Esophagus muscularis mucosa (tissue), 4 donors: ENCODE results near the gene BCL3. TPM values are rescaled to one million over a fixed set of nuclear protein-coding genes. Genes with fewer than 3 reads are reported as not detected.

Experiments used
- DNase-seq: peaks from one replicate; pipeline ENCODE4 v3.0.0-alpha.2; 2017; ENCODE audit errors: extremely low spot score
- H3K27ac ChIP-seq, 4 donors: fragments of 200-600 bp; sonication (generic); replicated peaks in 1 of 4; 1 replicate in 3 of 4; 2 replicates in 1 of 4; pipeline ENCODE4 v1.5.1; 2016 to 2019; ENCODE audit warnings: mild to moderate bottlenecking in 1 of 4
- H3K27me3 ChIP-seq, 4 donors: fragments of 200-600 bp; sonication (generic); one replicate each; pipeline versions ENCODE4 v1.5.1 to v1.6.0; 2016 to 2019
- H3K36me3 ChIP-seq, 4 donors: fragments of 200-600 bp; sonication (generic); one replicate each; pipeline ENCODE4 v1.5.1; 2016 to 2019
- H3K4me1 ChIP-seq, 4 donors: fragments of 200-600 bp; sonication (generic); one replicate each; pipeline ENCODE4 v1.5.1; 2016 to 2019
- H3K4me3 ChIP-seq, 4 donors: fragments of 200-600 bp; sonication (generic); 1 replicate in 2 of 4; 2 replicates in 2 of 4; pipeline ENCODE4 v1.5.1; 2016 to 2019; ENCODE audit warnings: mild to moderate bottlenecking in 4 of 4, moderate library complexity in 1 of 4
- H3K9me3 ChIP-seq, 4 donors: fragments of 200-600 bp; sonication (generic); 1 replicate in 3 of 4; 2 replicates in 1 of 4; pipeline ENCODE4 v1.5.1; 2016 to 2019
- EP300 ChIP-seq: sonication (generic); formaldehyde crosslinking; IDR thresholded peaks from one replicate; pipeline ENCODE4 v1.6.1; 2017; ENCODE audit warnings: antibody characterized with exemption
- POLR2A ChIP-seq: fragments of 450-650 bp; IDR thresholded peaks from one replicate; pipeline ENCODE4 v1.6.1; 2017; ENCODE audit warnings: antibody characterized with exemption, moderate library complexity, mild to moderate bottlenecking, low read depth
- POLR2AphosphoS5 ChIP-seq, 2 donors: sonication (generic); formaldehyde crosslinking; IDR thresholded peaks; one replicate each; pipeline ENCODE4 v1.6.1; 2017; ENCODE audit warnings: antibody characterized with exemption in 2 of 2
- WGBS: methylation state at CpG from one replicate; pipeline ENCODE4 v1.1.5; 2018; 5-methylcytosine and 5-hydroxymethylcytosine counted together
- intact Hi-C: fragments of 100-400 bp; cut with DNase I; formaldehyde crosslinking; loops from one replicate; pipeline ENCODE4 v1.15.1; 2023
- total RNA-seq, 4 donors: library from RNA; depleted of rRNA; stranded (reverse); fragments of >200 nt; gene quantifications; one replicate each; pipeline versions ENCODE4 v1.1.0 to v1.2.1, GENCODE V29; 2016
- TF ChIP-seq, protein P1 (sequence below), 3 experiments: fragments of 200-600 bp in 2 of 3; fragments of 450-650 bp in 1 of 3; sonication (generic) in 2 of 3; IDR thresholded peaks; one replicate each; pipeline ENCODE4 v1.5.1; 2017 to 2019; ENCODE audit warnings: antibody characterized with exemption in 3 of 3, mild to moderate bottlenecking in 2 of 3, moderate library complexity in 1 of 3

The BCL3 gene
- total RNA-seq, 4 donors from 2014 or later: 10.0 to 147 (median 20.2) TPM

DNA sequence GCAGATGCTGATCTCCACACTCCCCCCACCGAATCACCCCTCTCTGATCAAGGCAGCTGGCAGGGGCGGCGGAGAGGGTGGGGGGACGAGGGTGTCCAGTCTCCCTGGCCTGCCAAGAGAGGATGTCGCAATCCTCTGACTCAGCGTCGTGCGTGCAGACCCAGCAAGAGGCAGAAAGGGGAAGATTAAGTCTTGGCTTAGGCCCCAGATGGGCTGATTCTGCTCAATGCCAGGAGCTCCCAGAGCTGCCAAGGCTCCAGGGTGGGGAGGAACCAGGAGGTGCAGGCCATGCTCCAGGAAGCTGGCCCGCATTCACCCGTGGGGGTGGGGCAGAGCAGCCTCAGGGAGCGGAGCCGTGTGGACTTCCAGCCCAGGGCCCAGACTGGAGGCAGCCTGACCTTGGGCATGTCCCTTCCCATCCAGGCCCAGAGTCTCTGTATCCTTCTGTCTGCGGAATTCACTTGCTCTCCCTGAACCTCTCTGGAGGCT is 6.6 kb upstream of the BCL3 start:
- intact Hi-C loops: no loop called here

DNA sequence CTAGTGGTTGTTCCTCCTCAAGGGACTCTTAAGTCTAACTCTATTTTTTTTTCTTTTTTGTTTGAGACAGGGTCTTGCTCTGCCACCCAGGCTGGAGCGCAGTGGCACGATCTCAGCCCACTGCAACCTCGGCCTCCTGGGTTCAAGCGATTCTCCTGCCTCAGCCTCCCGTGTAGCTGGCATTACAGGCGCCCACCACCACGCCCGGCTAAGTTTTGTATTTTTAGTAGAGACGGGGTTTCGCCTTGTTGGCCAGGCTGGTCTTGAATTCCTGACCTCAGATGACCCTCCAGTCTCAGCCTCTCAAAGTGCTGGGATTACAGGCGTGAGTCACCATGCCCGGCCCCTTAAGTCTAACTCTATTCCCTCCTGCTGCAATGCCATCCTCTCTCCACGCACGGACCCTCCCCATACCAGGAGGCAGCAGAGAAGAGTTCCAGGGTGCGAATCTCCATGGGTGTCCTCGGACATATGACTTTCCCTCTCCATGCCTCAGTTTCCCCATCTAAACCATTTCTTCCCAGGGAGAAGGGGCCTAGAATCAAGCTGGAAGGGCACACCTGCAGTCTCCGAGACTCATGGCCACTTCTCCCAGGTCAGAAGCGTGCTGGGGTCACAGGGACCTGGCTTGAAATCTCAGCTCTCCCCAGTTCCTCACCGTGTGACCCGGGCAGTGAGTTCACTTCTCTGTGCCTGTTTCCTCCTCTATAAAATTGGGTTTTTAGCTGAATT is 6.0 kb upstream of the BCL3 start:
- WGBS: 59% methylated on average over 20 of the region's 20 CpGs
- no peaks in the 10 kb centered on the region for H3K27me3 ChIP-seq
- no peak for DNase-seq
- peaks cover 65 to 87% (median 80%) of the 10 kb centered on the region in 4 donors for H3K4me1 ChIP-seq
- H3K4me3 ChIP-seq: peak overlapping the region in 2 of 4 donors; percentile 6 to 9
- intact Hi-C loops: no loop called here
- H3K27ac ChIP-seq: peak overlapping the region; percentile 89 to 96 (median 94)
- no peaks in the 10 kb centered on the region for H3K36me3 ChIP-seq
- H3K9me3 ChIP-seq: no peaks in the 10 kb centered on the region
- TF ChIP-seq, protein P1, sequence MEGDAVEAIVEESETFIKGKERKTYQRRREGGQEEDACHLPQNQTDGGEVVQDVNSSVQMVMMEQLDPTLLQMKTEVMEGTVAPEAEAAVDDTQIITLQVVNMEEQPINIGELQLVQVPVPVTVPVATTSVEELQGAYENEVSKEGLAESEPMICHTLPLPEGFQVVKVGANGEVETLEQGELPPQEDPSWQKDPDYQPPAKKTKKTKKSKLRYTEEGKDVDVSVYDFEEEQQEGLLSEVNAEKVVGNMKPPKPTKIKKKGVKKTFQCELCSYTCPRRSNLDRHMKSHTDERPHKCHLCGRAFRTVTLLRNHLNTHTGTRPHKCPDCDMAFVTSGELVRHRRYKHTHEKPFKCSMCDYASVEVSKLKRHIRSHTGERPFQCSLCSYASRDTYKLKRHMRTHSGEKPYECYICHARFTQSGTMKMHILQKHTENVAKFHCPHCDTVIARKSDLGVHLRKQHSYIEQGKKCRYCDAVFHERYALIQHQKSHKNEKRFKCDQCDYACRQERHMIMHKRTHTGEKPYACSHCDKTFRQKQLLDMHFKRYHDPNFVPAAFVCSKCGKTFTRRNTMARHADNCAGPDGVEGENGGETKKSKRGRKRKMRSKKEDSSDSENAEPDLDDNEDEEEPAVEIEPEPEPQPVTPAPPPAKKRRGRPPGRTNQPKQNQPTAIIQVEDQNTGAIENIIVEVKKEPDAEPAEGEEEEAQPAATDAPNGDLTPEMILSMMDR (IDR thresholded peaks at IDR 0.05): no peak
- TF ChIP-seq EP300 (no peak), POLR2A (no peak), POLR2AphosphoS5 (IDR thresholded peaks at IDR 0.05) (no peak)

More for the DNA sequence above, 6.6 kb upstream of the BCL3 start:
- peak overlapping the region in 2 of 4 donors; percentile 6 to 9 for H3K4me3 ChIP-seq
- no peaks in the 10 kb centered on the region for H3K36me3 ChIP-seq
- no peaks in the 10 kb centered on the region for H3K27me3 ChIP-seq
- TF ChIP-seq POLR2AphosphoS5 (IDR thresholded peaks at IDR 0.05) (peak; percentile 93 to 98), POLR2A (peak; percentile 9), EP300 (peak; percentile 66)
- TF ChIP-seq, protein P1 (IDR thresholded peaks at IDR 0.05): no peak
- DNase-seq: peak; percentile 99
- H3K9me3 ChIP-seq: no peaks in the 10 kb centered on the region
- WGBS: 1% methylated on average over 10 of the region's 13 CpGs
- peaks cover 61 to 81% (median 75%) of the 10 kb centered on the region in 4 donors for H3K4me1 ChIP-seq
- H3K27ac ChIP-seq: peak overlapping the region; percentile 89 to 96 (median 94)

DNA sequence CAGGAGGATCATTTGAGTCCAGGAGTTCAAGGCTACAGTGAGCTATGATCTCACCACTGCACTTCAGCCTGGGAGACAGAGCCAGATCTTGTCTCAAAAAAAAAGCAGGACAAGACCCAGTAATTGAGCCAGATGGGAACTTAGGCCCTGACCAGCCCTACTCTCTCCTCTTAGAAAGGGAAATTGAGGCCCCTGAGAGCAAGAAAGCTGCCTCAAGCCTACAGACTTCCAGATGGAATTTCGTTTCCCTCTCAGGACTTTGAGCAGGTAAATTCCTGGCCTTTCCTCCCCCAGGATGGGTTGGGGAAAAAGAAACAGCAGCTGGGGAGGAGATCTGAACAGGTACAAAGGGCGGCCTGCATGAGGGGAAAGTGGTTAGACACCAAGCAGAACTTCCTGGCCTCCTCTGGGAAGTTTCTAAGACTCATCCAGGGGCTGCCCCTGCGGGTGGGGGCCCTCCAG is 3.6 kb upstream of the BCL3 start:
- peaks cover 63 to 91% (median 86%) of the 10 kb centered on the region in 4 donors for H3K4me1 ChIP-seq
- no peak for DNase-seq
- peak; percentile 11 for TF ChIP-seq POLR2A
- no peak for TF ChIP-seq POLR2AphosphoS5 (IDR thresholded peaks at IDR 0.05)
- intact Hi-C loops: no loop called here
- no peak overlapping the region for H3K4me3 ChIP-seq
- no peaks in the 10 kb centered on the region for H3K27me3 ChIP-seq
- 56% methylated on average over 3 of the region's 3 CpGs for WGBS
- H3K9me3 ChIP-seq: no peaks in the 10 kb centered on the region
- H3K36me3 ChIP-seq: peaks cover 0 to 2% (median 0%) of the 10 kb centered on the region in 4 donors
- peak overlapping the region; percentile 89 to 96 (median 94) for H3K27ac ChIP-seq

DNA sequence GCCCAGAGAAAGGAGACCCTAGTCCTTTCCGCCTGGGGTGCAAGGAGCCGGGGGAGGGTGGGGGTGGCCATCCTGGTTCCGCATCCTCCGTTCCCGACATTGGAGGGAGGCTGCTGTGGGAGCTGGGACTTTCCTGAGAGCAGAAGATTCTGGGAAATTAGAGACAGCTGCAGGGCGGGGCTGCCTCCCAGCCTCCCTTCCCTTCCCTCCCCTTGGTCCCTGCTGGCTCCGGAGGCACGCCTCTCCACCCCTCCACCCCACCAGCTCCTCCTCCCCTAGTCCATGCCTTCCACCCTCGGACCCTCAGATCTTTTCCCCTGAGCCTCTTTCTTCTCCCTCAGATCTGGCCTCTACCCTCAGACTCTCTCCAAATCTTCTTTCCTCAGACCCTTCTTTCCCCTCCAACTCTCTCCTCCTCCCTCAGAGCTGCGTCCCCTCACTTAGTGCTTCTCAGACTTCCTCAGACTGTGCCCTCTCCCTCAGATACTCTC is 3.1 kb upstream of the BCL3 start:
- Histone ChIP-seq H3K9me3 (no peaks in the 10 kb centered on the region), H3K4me1 (peaks cover 66 to 94% (median 89%) of the 10 kb centered on the region in 4 donors), H3K27ac (peak overlapping the region; percentile 89 to 96 (median 94)), H3K27me3 (no peaks in the 10 kb centered on the region), H3K36me3 (peaks cover 0 to 7% (median under 1%) of the 10 kb centered on the region in 4 donors), H3K4me3 (no peak overlapping the region)
- TF ChIP-seq, protein P1 (IDR thresholded peaks at IDR 0.05): no peak
- peak; percentile 78 for TF ChIP-seq EP300
- peak; percentile 61 to 67 for TF ChIP-seq POLR2AphosphoS5 (IDR thresholded peaks at IDR 0.05)
- DNase-seq: peak; percentile 95
- intact Hi-C loops: no loop called here
- WGBS: 35% methylated on average over 10 of the region's 10 CpGs

DNA sequence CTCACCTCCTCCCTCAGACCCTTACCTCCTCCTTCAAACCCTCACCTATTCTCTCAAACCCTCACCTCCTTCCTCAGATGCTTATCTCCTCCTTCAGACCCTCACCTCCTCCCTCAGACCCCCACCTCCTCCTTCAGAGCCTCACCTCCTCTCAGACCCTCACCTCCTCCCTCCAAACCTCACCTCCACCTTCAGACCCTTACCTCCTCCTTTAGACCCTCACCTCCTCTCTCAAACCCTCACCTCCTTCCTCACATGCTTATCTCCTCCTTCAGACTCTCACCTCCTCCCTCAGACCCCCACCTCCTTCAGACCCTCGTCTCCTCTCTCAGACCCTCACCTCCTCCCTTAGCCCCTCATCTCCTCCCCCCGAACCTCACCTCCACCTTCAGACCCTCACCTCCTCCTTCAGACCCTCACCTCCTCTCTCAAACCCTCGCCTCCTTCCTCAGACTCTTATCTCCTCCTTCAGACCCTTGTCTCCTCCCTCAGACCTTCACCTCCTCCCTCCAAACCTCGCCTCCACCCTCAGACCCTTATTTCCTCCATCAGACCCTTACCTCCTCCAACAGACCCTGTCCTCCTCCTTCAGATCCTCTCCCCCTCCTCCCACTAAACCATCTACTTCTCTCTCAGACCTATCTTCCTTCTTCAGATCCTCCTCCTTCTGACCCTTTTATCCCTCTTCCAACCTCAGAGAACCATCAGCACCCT is 2.5 kb upstream of the BCL3 start:
- intact Hi-C loops: no loop called here
- no peak for DNase-seq
- Histone ChIP-seq H3K27ac (peak overlapping the region; percentile 89 to 96 (median 94)), H3K4me3 (no peak overlapping the region), H3K9me3 (no peaks in the 10 kb centered on the region), H3K36me3 (peaks cover 0 to 13% (median 3%) of the 10 kb centered on the region in 4 donors), H3K4me1 (peaks cover 65 to 94% (median 89%) of the 10 kb centered on the region in 4 donors), H3K27me3 (no peaks in the 10 kb centered on the region)
- 83% methylated on average over 4 of the region's 4 CpGs for WGBS
- TF ChIP-seq EP300: no peak
- TF ChIP-seq, protein P1 (IDR thresholded peaks at IDR 0.05): no peak
- TF ChIP-seq POLR2A: no peak
- TF ChIP-seq POLR2AphosphoS5 (IDR thresholded peaks at IDR 0.05): no peak
